Measurements from ENCODE around the gene ANAPC16.
"Not testable (repeated sequence)": the region's sequence is repeated elsewhere in the genome, so short reads cannot be mapped to it uniquely, and the experiment has no call there.

The ANAPC16 gene

GRCh38 chr10:72218325-72218724 lies 2.5 kb downstream of the ANAPC16 start:
- DNase-seq, result no peak

GRCh38 chr10:72218726-72219125 lies 2.9 kb downstream of the ANAPC16 start:
- no peak for DNase-seq

GRCh38 chr10:72219235-72219814 lies 3.5 kb downstream of the ANAPC16 start:
- no peak for DNase-seq

- no peak for DNase-seq
Measured at GRCh38 chr10:72220637-72221036, 4.8 kb downstream of the ANAPC16 start.

GRCh38 chr10:72221278-72221677 lies 5.5 kb downstream of the ANAPC16 start:
- no peak for DNase-seq

- DNase-seq, result no peak
Measured at GRCh38 chr10:72223743-72224101, 7.9 kb downstream of the ANAPC16 start.

GRCh38 chr10:72224191-72224590 lies 8.4 kb downstream of the ANAPC16 start:
- not testable (repeated sequence) for DNase-seq

GRCh38 chr10:72226418-72227027 lies 10.7 kb downstream of the ANAPC16 start:
- no peak for DNase-seq

GRCh38 chr10:72227826-72228225 lies 12.0 kb downstream of the ANAPC16 start:
- DNase-seq, result no peak

GRCh38 chr10:72228318-72228751 lies 12.5 kb downstream of the ANAPC16 start:
- no peak for DNase-seq

GRCh38 chr10:72229261-72230251 lies 13.7 kb downstream of the ANAPC16 start:
- DNase-seq, result no peak

- DNase-seq, result no peak
Measured at GRCh38 chr10:72233621-72234020, 17.8 kb downstream of the ANAPC16 start.

GRCh38 chr10:72234560-72235095 lies 18.8 kb downstream of the ANAPC16 start:
- DNase-seq, result no peak

GRCh38 chr10:72235544-72236279 lies 19.9 kb downstream of the ANAPC16 start:
- DNase-seq, result no peak

- no peak for DNase-seq
Measured at GRCh38 chr10:72238392-72239175, 22.8 kb downstream of the ANAPC16 start.

GRCh38 chr10:72239409-72239808 lies 23.6 kb downstream of the ANAPC16 start:
- DNase-seq, result no peak

GRCh38 chr10:72240371-72240770 lies 24.6 kb downstream of the ANAPC16 start:
- no peak for DNase-seq

GRCh38 chr10:72241691-72242252 lies 26.0 kb downstream of the ANAPC16 start:
- no peak for DNase-seq

GRCh38 chr10:72242675-72243074 lies 26.9 kb downstream of the ANAPC16 start:
- DNase-seq, result no peak

- DNase-seq, result no peak
Measured at GRCh38 chr10:72243822-72244437, 28.1 kb downstream of the ANAPC16 start.

GRCh38 chr10:72244573-72245038 lies 28.8 kb downstream of the ANAPC16 start:
- no peak for DNase-seq

Data from retina (tissue), 1 donor.